HG03571 (cell line): ENCODE measurements around the gene RGS6.

Source experiments
- ATAC-seq: cut with Tn5 transposase; IDR thresholded peaks from one replicate; pipeline ENCODE4 v1.9.1; 2021; ENCODE audit not compliant: unreplicated experiment

Gene RGS6

DNA sequence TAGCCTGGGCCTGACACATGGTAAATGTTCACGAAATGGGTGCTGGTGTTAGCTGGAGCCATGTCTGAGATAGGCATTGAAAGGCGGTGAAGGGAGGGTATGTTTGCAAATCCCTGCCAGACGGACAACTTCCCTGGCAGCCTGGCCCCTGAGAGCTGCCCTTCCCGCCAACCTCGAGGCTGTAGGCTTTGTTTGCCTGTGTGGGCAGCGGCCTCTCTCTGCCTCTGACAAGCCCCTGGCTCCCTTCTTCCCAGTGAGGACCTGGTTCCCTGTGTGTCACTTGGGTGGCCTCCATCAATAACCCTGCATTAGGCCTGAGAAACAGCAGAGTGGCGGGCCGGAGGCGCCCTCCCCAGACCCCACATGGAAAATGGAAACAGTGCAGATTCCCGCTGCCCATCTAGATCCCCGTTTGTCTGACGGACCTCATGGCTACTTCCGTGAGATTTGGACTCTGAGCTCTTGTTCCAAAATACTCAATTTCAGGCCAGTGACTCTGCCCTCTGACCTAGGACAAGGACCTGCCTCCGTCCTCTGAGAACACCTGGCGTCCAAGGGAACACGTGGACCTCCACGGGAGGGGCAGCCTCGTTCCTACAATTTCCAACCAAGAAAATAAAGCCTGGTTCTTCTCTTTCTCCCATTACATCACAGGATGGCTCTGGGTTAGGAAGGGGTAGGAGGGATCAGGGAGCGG is 636.2 kb downstream of the RGS6 start:
- ATAC-seq = no peak

GRCh38 chr14:72573725-72574417 is 641.6 kb downstream of the RGS6 start:
- ATAC-seq = no peak

- no peak for ATAC-seq
Observed at GRCh38 chr14:72574715-72575114, 642.5 kb downstream of the RGS6 start.

DNA sequence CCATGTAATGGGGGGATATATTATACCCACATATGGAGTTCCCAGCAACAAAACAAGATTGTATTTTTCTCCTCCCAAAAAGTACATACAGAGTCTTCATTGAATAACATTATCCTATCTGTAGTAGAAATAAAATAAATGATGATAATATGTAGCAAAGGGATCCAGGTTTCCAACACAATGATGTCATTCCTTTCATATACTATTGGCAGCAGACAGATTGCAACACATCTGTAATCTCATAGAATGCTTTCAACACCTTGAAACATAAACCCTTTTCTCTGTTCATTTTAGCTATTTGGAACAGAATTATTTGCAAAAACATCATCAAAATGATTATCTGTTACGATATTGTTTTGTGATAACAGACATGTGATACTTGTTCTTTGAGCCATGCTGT is 644.0 kb downstream of the RGS6 start:
- no peak for ATAC-seq

- ATAC-seq = no peak
Observed at GRCh38 chr14:72577521-72577920, 645.3 kb downstream of the RGS6 start.

DNA sequence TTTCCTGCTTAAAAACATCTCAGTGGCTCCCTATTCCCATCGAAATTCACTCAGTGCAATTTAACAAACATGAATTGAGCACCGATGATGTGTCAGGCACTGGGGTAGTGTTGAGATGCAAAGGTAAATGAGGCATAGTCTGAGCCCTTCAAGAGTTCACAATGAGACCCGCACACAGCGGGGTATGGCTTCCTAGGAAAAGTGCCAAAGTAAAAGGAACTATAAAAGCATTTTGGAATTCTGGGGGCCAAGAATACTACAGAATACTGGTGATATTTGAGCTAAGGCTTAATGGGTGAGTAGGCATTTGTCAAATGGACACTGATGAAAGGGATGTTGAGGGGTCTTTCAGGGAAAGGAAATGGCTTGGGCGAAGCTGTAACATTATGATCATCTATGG is 646.3 kb downstream of the RGS6 start:
- no peak for ATAC-seq

- ATAC-seq = no peak
Observed at GRCh38 chr14:72582582-72582981, 650.4 kb downstream of the RGS6 start.

DNA sequence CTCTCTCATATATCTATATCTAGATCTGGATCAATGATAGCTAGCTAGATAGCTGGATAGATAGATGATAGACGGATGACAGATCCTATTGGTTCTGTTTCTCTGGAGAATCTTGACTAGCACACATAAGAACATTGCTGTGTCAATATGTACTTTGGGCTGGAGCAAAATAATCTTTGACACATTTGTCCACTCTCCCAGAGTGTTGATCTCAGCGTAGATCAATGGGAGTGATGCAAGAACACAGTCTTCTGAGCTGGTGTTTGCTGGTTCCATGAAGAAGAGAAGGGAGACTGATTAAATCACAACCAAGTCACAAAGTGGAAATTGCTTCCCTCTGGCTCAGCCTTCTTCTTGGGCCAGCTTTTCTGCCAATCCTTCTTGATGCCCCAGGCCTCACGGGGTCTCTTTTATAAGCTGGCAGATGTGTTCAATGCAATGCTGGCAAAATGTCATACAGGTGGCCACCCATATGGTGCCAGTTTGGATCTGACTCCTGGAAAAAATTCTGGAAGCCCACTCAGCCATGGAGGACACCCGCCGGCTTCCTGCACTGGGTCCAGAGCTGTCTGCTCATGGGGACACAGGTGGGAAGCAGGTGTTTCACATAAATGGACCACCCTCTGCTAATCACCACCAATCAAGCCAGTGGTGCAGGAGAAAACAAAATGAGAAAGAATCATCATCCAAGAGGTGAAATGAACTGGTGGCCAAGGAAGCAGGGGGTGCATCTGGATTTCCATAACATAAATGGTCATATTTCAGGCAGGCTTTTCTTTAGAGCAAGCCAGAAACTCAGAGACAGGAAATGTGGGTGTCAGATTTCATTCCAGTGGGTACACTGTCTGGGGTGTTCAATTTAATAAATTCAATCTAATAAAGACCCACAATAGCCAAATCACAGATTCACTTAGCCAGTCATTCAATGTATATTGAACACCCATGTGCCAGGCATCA is 651.4 kb downstream of the RGS6 start:
- ATAC-seq = no peak

DNA sequence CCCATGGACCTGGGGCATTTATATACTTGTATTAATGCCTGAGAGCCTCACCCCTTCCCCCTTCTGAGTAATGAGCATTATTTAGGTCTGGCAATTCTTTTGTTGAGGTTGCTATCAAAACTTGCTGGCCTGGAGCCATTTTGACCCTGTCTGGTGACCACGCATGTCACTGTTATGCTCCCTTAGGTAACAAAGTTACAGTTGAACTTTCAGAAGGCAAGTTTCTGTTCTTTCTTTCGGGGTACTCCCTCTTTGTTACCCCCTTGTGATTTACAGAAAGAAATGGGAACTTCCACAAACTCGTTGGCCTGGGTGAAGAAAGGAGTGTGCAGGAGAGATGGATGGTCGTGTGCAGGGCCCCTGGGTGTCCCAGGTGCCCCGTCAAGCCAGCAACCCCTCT is 656.3 kb downstream of the RGS6 start:
- ATAC-seq = no peak

DNA sequence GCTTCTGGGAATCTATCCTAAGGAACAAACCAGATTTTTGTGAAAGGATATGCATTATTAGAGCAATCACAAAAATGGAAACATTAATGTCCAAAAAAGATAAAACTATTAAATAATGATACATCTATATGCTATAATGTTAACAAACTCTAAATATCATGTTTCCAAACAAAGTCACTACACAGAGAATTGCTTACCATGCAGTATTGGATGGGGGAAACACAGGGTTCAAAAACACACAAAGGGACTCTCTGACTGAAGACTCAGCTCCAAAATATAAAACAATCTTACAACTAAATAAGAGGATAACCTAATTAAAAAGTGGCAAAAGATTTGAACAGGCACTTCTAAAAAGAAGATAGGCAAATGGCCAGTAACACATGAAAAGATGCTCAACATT is 657.4 kb downstream of the RGS6 start:
- ATAC-seq = no peak

GRCh38 chr14:72590577-72590976 is 658.3 kb downstream of the RGS6 start:
- ATAC-seq = no peak

- no peak for ATAC-seq
Observed at GRCh38 chr14:72591391-72591790, 659.2 kb downstream of the RGS6 start.

GRCh38 chr14:72594099-72594901 is 662.1 kb downstream of the RGS6 start:
- no peak for ATAC-seq

- ATAC-seq = no peak
Observed at GRCh38 chr14:72595152-72595862, 663.1 kb downstream of the RGS6 start.

DNA sequence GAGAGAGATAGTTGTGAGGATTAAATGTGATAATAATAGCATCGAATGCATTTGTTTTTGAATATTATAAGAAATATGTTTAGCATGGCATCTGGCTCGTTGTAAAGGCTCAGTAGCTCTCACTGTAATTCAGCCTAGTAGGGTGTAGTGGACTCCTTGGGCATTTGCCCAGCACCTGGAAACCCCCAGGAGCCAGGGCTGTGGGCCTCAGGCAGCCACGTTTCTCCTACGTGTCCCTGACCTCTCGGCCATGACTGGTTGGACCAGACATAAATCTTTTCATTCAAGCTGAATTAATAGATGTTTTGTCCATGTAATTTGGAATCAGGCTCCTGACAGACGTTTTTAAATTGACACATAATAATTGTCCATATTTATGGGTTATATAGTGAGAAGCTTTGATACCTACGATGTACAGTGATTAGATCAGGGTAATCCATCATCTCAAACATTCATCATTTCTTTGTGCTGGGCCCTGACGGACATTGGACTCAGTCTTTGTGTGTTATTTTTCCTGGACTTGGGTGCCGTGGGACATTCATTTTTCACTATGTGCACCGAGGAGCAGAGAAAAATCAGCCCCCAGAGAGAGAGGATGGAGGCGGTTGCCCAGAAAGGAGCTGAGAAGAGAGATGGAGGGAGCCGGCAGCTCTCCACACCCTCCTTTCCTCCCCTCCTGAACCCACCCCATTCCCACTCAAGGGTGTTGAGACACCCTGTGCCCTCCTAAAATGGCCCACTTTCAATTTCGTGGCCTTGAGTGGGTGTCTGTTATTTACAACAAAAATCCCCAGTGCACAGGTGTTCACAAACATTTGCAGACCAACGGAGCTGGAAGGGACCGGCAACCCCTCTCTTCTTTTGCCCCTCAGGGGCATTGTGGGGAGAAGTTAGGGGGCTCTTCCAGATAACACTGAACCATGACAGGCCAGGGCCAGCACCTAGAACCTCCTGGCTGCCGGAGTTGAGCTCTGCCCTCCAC is 665.3 kb downstream of the RGS6 start:
- ATAC-seq = no peak

DNA sequence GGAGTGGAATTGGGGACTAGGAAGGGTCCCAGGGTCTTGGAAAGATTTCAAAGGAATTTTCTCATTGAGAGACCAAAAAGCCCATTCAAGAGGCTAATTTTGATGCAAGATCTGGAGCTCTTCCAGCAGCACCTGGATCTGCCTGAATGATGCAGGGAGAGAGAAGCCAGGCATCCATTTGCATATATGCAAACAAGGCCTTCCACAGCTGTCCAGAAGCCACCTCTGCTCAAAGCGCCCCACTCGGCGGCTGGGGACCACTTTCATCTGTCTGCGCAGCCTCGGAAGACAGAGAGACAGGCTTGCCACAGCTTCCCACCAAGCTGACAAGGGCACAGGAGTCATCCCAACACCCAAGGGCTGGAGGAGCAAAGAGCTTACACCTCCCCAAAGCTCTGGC is 666.1 kb downstream of the RGS6 start:
- ATAC-seq = no peak

GRCh38 chr14:72599579-72600470 is 667.6 kb downstream of the RGS6 start:
- no peak for ATAC-seq
